ENCODE measurements around the gene SAMD3. TPM values are rescaled to one million over a fixed set of nuclear protein-coding genes. Genes with fewer than 3 reads are reported as not detected.
"Not testable (repeated sequence)": the region's sequence is repeated elsewhere in the genome, so short reads cannot be mapped to it uniquely, and the experiment has no call there.

Gene SAMD3
- polyA plus RNA-seq, 1 donor: 0.92 TPM

DNA sequence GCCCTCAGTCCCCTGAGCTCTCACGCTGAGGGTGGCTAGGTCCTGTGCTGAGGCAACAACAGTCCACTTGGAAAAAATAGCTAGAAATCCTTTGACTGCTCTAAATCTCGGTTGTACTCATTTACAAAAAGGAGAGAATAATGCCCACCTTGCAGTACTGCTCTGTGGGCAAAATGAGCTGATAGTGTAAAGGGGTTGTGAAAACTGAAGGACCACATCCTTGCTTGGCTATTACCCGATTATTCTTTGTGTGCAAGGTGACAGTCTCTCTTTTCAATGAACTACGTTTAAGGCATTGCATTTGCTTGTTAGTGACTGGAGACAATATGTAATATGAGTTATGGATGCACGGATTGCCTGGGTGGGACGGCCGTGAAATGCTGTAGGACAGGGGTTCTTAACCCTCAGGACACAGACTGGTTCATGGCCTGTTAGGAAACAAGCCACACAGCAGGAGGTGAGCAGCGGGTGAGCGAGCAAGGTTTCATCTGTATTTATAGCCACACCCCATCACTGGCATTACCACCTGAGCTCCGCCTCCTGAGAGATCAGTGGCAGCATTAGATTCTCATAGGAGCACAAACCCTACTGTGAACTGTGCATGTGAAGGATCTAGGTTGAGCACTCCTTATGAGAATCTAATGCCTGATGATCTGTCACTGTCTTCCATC, 14.6 kb downstream of the SAMD3 start:
- DNase-seq: no peak

GRCh38 chr6:130206479-130206878, 16.3 kb downstream of the SAMD3 start:
- no peak for DNase-seq

DNA sequence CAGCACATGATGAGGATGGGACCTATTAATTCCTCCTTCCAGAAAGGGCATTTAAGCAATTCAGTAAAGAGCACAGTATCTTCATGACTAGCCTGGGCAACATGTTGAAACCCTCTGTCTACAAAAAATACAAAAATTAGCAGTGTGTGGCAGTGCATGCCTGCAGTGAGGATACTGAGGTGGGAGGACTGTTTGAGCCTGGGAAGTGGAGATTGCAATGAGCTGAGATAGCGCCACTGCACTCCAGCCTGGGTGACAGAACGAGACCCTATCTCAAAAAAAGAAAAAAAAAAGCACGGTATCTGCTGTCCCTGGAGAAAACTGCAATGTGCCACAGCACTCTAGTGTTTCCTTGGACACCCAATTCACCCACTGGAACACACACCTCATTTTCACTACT, 18.4 kb downstream of the SAMD3 start:
- DNase-seq: no peak

- no peak for DNase-seq
These were observed 19.4 kb downstream of the SAMD3 start for GRCh38 chr6:130203370-130203769.

GRCh38 chr6:130202782-130203181, 20.0 kb downstream of the SAMD3 start:
- no peak for DNase-seq

DNA sequence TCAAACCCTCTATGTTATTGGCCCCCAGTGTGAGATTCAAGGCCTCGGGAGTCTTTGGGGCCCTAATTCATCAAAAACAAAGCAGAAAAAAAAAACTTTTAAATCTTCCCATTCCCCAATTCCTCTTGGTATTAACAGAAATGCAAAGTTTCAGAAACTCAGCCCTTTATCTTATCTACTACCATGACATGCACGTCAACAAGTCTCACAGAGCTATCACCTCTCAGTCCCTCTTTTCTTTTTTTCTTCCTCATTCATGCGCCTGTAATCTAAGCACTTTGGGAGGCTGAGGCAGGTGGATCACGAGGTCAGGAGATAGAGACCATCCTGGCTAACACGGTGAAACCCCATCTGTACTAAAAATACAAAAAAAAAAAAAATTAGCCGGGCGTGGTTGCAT, 22.7 kb downstream of the SAMD3 start:
- no peak for DNase-seq

DNA sequence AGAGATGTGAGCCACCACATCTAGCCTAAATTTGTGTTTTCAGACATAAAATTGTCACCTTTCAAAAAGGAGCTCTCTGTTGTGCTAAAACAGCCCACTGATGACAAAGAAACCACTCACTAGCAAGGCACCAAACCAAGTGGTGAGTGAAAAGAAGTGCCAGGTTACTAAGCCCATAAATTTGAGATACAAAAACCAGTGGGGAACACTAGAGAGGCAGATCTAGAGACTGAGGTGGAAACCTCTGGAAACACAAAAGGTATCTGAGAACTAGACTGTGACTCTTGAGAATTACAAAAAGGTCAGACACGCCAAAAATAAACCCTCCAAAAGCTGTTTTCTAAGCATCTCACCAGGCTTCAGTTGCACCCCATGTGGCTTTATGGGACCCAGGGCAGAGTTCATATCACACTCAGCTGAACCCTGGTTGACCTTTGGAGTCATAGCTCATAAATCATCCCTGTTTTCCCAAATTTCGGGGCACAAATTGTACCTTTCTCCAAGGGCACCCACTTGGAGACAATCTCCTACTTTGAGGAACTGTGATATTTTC, 24.2 kb downstream of the SAMD3 start:
- DNase-seq: no peak

DNA sequence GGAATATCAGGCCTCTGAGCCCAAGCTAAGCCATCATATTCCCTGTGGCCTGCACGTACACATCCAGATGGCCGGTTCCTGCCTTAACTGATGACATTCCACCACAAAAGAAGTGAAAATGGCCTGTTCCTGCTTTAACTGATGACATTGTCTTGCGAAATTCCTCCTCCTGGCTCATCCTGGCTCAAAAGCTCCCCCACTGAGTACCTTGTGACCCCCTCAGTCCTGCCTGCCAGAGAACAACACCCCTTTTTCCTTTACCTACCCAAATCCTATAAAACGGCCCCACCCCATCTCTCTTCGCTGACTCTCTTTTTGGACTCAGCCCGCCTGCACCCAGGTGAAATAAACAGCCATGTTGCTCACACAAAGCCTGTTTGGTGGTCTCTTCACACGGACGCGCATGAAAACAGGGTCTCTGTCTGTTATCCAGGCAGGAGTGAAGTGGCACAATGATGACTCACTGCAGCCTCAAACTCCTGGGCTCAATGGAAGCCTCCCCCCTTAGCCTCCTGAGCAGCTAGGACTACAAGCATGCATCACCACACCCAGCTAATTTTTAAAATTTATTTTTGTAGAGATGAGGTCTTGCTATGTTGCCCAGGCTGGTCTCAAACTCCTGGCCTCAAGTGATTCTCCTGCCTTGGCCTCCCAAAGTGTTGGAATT, 24.8 kb downstream of the SAMD3 start:
- not testable (repeated sequence) for DNase-seq

DNA sequence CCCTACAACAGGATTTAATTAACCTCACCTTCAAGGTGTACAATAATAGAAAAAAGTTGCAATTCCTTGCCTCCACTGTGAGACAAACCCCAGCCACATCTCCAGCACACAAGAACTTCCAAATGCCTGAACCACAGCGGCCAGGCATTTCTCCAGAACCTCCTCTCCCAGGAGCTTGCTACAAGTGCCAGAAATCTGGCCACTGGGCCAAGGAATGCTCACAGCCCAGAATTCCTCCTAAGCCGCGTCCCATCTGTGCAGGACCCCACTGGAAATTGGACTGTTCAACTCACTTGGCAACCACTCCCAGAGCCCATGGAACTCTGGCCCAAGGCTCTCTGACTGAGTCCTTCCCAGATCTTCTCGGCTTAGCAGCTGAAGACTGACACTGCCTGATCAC, 28.3 kb downstream of the SAMD3 start:
- not testable (repeated sequence) for DNase-seq

DNA sequence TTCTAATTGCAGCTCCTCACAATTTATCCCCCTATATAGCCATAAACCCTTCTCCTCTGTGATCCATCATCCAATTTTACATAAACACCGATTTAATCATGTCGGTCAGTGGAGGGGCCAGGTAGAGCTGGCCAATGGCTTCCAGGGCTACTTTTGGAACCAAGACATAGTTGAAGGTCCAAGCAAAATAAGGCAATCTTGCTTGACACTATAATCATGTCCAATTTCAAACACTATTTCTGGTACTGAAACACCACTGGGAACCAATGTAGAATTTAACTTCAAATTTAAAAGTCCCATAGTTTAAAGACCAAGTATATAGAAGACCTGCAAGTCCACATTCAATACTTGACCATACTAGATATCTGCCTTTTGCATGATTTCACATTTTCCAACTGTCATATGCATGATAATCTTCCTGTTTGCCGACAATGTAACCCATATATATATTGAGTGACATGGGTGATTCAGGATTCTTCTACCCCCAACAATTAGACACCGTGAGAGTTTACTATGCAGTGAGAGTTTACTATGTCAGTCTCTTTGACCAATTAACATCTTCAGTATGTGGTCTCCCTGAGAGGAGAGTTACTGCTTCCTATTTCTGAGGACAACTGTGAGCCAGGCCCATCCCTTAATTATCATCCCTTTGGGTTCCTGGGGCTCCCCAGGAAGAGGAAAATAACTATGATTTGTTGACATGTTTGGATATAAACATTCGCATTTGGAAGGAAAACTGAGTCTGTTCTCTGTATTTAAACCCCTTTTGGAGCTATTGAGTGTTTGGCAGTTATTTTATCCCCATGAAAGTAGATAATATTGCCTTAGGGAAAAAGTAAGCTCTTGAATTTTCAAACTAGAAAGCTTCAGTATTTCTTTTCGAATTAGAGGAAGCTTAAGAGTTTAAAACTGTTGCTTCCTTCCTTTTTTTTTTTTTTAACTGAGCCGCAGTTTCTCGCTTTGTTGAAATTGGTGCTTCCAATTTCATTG, 31.8 kb downstream of the SAMD3 start:
- DNase-seq: no peak

DNA sequence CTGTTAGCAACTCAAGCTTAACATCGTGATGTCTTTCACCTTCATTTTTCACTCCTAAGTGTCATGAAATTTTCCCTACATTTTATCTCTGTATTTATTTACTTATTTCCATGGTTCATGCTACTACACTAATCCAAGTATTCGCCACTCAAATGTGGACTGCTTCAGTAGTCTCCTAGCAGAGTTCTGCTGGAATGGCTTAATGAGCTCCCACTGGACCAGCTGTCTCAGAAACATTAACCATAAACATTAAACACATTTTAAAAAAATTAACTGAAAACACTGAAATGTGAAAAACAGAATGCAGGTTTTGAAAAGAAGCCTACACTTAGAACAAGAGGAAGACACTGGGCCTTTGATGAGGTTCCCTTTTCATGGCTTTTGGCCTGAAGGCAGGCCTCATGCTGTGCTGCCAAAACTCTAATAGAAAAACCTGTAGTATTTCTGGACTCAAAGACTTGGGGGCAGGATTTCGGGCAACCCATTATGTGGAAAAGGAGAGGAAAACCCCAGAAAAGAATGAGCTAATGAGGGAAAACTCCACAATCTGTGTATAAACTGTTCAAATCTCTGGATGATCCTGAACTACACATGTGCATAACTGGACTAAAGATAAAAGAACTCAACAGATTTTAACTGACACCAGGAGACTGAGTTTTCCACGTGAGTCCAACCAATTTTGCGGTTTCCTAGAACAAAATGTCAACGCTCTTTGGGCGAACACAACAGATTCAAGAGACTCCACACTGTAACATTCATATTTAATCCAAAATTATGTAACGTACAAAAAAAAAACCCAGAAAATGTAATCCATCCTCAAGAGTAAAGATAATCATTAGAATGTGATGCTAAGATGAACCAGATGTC, 33.0 kb downstream of the SAMD3 start:
- peak; percentile 72 for DNase-seq

GRCh38 chr6:130188207-130188899, 34.4 kb downstream of the SAMD3 start:
- no peak for DNase-seq

- DNase-seq: no peak
These were observed 35.2 kb downstream of the SAMD3 start for GRCh38 chr6:130187335-130188206.

DNA sequence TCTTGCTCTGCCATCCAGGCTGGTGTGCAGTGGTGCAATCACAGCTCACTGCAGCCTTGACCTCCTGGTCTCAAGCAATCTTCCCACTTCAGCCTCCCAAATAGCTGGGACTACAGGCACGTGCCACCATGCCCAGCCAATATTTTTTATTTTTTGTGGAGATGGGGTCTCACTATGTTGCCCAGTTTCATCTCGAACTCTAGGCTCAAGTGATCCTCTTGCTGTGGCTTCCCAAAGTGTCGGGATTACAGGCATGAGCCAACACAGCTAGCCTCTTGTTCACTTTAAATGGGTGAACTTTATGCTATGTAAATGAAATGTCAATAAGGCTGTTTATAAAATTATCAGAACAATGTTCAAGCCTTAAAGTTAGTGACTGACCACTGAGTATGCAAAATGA, 37.1 kb downstream of the SAMD3 start:
- DNase-seq: no peak

DNA sequence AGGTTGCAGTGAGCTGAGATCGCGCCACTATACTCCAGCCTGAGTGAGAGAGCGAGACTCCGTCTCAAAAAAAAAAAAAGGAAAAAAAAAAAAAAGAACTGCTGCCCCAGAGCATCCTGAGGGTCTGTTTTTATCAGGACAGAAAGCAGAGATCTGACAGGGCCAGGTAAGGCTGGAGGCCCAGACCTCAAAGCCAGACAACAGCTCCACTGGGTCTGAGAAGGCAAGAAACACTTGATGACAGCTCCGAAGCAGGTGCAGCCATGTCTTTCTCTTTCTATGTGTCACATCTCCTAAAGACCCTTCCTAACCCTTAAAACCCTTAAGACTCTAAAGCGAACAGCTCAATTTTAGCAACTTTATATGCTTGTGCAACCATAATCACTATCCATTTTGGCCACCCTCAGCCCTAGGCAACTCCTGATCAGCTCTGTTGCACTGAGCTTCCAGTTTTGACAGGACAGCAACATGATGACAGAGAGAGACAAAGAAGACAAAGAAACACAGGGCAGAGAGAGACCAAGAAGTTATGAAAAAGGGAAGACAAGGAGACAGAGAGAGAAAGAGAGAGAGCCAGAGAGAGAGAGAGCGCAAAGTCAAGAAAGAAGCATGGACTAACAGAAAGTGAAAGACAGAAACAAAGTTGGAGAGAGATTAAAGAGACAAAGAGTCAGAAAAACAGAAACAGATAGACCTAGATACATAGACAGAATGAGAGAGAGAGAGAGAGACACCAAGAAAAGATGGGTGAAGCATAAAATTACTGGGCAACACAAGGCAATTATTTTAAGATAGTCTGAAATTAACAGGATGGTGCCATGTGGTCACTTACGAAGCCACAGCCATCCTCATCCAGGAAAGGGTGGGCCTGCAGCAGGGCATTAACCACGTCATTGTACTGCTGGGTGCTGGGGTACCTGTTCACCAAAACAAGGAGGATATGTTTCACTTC, 39.2 kb downstream of the SAMD3 start:
- DNase-seq: no peak

GRCh38 chr6:130182466-130182865, 40.3 kb downstream of the SAMD3 start:
- no peak for DNase-seq

GRCh38 chr6:130178692-130179091, 44.1 kb downstream of the SAMD3 start:
- DNase-seq: no peak

- DNase-seq: no peak
These were observed 46.4 kb downstream of the SAMD3 start for GRCh38 chr6:130176378-130176777.

All from hindlimb muscle (tissue), 1 donor.